Keratinocyte (primary cell): ENCODE results near the gene SLC15A3. TPM values are rescaled to one million over a fixed set of nuclear protein-coding genes. Genes with fewer than 3 reads are reported as not detected.

Experiments
- DNase-seq: peaks from one replicate; pipeline ENCODE4 v3.0.0-alpha.2; 2011; ENCODE audit warnings: low read depth, missing footprints, low spot score
- FAIRE-seq: peaks from 2 replicates; lab custom pipeline; 2011; peaks lifted over from hg19 to GRCh38; lab: Jason Lieb, UNC
- H2AFZ ChIP-seq: 2 replicates; pipeline ENCODE4 v1.6.0; 2012; ENCODE audit warnings: low read length, control low read depth, inconsistent platforms; ENCODE audit not compliant: control insufficient read depth
- H3K27ac ChIP-seq: 2 replicates; pipeline ENCODE4 v1.5.1; 2011; ENCODE audit warnings: low read length; ENCODE audit not compliant: control insufficient read depth, insufficient read depth
- H3K27me3 ChIP-seq: 3 replicates; pipeline ENCODE4 v1.6.0; 2011; ENCODE audit warnings: low read length; ENCODE audit not compliant: control insufficient read depth, insufficient read depth; ENCODE audit errors: extremely low read depth
- H3K36me3 ChIP-seq, 2 experiments: 2 replicates in 1 of 2; 3 replicates in 1 of 2; pipeline ENCODE4 v1.5.1; 2011; ENCODE audit warnings: low read length in 2 of 2, mild to moderate bottlenecking in 1 of 2; ENCODE audit not compliant: control insufficient read depth in 2 of 2, insufficient read depth in 2 of 2; ENCODE audit errors: extremely low read depth in 1 of 2
- H3K4me1 ChIP-seq: 3 replicates; pipeline ENCODE4 v1.5.1; 2011; ENCODE audit warnings: low read length; ENCODE audit not compliant: control insufficient read depth, insufficient read depth; ENCODE audit errors: extremely low read depth
- H3K4me2 ChIP-seq: 3 replicates; pipeline ENCODE4 v1.6.0; 2011; ENCODE audit warnings: low read depth, low read length; ENCODE audit not compliant: control insufficient read depth, insufficient read depth; ENCODE audit errors: extremely low read depth
- H3K4me3 ChIP-seq, 3 experiments: fragments of 200-600 bp in 1 of 3; sonication (generic) in 1 of 3; 2 replicates in 2 of 3; 3 replicates in 1 of 3; pipeline ENCODE4 v1.5.1; 2011 to 2016; ENCODE audit warnings: low read length in 3 of 3, mild to moderate bottlenecking in 3 of 3, control low read depth in 2 of 3, inconsistent platforms in 1 of 3, low read depth in 1 of 3, mixed read lengths in 1 of 3, mixed run types in 1 of 3, moderate library complexity in 1 of 3; ENCODE audit not compliant: control insufficient read depth in 2 of 3, insufficient read depth in 2 of 3; ENCODE audit errors: extremely low read depth in 1 of 3
- H3K79me2 ChIP-seq: 2 replicates; pipeline ENCODE4 v1.6.0; 2012; ENCODE audit warnings: low read length; ENCODE audit not compliant: control insufficient read depth, insufficient read depth
- H3K9ac ChIP-seq: 3 replicates; pipeline ENCODE4 v1.6.0; 2011; ENCODE audit warnings: low read length; ENCODE audit not compliant: control insufficient read depth, insufficient read depth; ENCODE audit errors: extremely low read depth
- H3K9me1 ChIP-seq: 3 replicates; pipeline ENCODE4 v1.6.0; 2011; ENCODE audit warnings: low read length; ENCODE audit not compliant: control insufficient read depth, insufficient read depth; ENCODE audit errors: extremely low read depth
- H3K9me3 ChIP-seq: 2 replicates; pipeline ENCODE4 v1.5.1; 2012; ENCODE audit warnings: low read depth, low read length; ENCODE audit not compliant: control insufficient read depth
- H4K20me1 ChIP-seq: 3 replicates; pipeline ENCODE4 v1.6.0; 2011; ENCODE audit warnings: low read length; ENCODE audit not compliant: control insufficient read depth, insufficient read depth; ENCODE audit errors: extremely low read depth
- EZH2 ChIP-seq: IDR thresholded peaks from one replicate; pipeline ENCODE4 v1.6.1; 2012; ENCODE audit warnings: inconsistent platforms, mild to moderate bottlenecking, low read length, moderate library complexity
- dilution Hi-C: fragments of 300-500 bp; cut with MboI; formaldehyde crosslinking; loops from one replicate; pipeline ENCODE4 v1.7.0; 2020; ENCODE audit warnings: low sequenced_read_pairs; ENCODE audit not compliant: extremely low pct_ligation_motif_present
- polyA plus RNA-seq, 5 experiments: library from polyadenylated mRNA; depleted of rRNA in 3 of 5; stranded (reverse) in 3 of 5; stranded (forward) in 1 of 5; unstranded in 1 of 5; fragments of >200 nt; gene quantifications; 1 replicate in 1 of 5; 2 replicates in 3 of 5; 3 replicates in 1 of 5; pipeline versions ENCODE4 v1.2.1 to v1.2.3, GENCODE V29; 2011 to 2012; ENCODE audit warnings: missing spikeins in 2 of 5, low read depth in 1 of 5, low replicate concordance in 1 of 5
- TF ChIP-seq, protein P1 (sequence below), 3 experiments: IDR thresholded peaks in 1 of 3; conservative IDR thresholded peaks in 1 of 3; optimal IDR thresholded peaks in 1 of 3; 2 replicates in 2 of 3; 3 replicates in 1 of 3; pipeline versions ENCODE3 to v1.5.1; 2011; ENCODE audit warnings: low read length in 3 of 3, mild to moderate bottlenecking in 3 of 3, moderate library complexity in 2 of 3, control low read depth in 1 of 3, inconsistent platforms in 1 of 3; ENCODE audit not compliant: insufficient read depth in 2 of 3; ENCODE audit errors: extremely low read depth in 1 of 3

The SLC15A3 gene
- polyA plus RNA-seq, 1 donor (not counting 4 experiments of a cell fraction or from before 2014, with no cell fraction given): 1.0 TPM

DNA sequence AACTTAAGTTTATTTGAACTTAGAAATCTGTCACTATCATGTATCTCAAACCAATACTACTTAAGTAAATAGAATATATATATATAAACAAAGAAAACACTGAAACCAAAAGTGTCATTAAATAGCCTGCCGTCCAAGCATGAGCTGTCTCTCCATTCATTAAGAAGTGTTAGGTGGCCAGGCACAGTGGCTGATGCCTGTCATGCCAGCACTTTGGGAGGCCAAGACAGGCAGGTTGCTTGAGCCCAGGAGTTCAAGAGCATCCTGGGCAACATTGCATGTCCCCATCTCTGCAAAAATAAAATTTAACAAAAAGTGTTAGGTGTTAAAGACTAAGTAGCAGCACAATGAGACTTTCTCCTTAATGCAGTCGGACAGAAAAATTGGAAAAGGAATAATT is 33.5 kb upstream of the SLC15A3 start:
- Histone ChIP-seq H3K4me2 (no peak overlapping the region), H3K27ac (no peak overlapping the region), H3K4me3 (no peak overlapping the region), H3K4me1 (peaks cover 14% of the 10 kb centered on the region), H3K79me2 (no peaks in the 10 kb centered on the region), H3K27me3 (peaks cover 8% of the 10 kb centered on the region), H2AFZ (no peak overlapping the region), H3K36me3 (no peaks in the 10 kb centered on the region), H3K9me1 (no peaks in the 10 kb centered on the region), H4K20me1 (no peaks in the 10 kb centered on the region), H3K9ac (no peak overlapping the region), H3K9me3 (no peaks in the 10 kb centered on the region)
- TF ChIP-seq, protein P1, sequence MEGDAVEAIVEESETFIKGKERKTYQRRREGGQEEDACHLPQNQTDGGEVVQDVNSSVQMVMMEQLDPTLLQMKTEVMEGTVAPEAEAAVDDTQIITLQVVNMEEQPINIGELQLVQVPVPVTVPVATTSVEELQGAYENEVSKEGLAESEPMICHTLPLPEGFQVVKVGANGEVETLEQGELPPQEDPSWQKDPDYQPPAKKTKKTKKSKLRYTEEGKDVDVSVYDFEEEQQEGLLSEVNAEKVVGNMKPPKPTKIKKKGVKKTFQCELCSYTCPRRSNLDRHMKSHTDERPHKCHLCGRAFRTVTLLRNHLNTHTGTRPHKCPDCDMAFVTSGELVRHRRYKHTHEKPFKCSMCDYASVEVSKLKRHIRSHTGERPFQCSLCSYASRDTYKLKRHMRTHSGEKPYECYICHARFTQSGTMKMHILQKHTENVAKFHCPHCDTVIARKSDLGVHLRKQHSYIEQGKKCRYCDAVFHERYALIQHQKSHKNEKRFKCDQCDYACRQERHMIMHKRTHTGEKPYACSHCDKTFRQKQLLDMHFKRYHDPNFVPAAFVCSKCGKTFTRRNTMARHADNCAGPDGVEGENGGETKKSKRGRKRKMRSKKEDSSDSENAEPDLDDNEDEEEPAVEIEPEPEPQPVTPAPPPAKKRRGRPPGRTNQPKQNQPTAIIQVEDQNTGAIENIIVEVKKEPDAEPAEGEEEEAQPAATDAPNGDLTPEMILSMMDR (optimal IDR thresholded peaks at IDR 0.05 in 1 of 3, IDR thresholded peaks at IDR 0.05 in 1 of 3, conservative IDR thresholded peaks at IDR 0.05 in 1 of 3; ENCODE audit: extremely low read depth in 1 of 3, insufficient read depth in 2 of 3, low read length in 3 of 3): no peak
- no peak for TF ChIP-seq EZH2
- DNase-seq (no peak), FAIRE-seq (no peak)
- dilution Hi-C loops: no loop called here

DNA sequence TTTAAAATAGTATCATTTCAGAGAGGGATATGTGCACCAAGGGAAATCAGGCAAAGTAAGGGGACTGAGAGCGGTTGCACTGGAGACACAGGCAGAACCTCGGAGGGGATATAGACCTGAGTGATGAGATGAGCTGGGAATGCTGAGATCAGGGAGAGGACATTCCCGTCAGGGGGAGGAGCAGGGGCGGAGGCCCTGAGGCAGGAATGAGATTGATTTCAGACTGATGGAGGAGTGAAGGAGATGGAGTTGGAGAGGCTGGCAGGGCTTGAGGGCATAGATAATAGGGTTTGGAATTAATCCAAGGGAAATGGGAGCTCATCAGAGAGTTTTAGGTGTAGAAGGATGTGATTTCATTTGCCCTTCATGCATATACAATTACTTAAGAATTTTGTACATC is 32.7 kb upstream of the SLC15A3 start:
- Histone ChIP-seq H3K4me2 (no peak overlapping the region), H3K36me3 (no peaks in the 10 kb centered on the region), H3K4me3 (no peak overlapping the region), H3K27me3 (peaks cover 8% of the 10 kb centered on the region), H3K9ac (no peak overlapping the region), H3K27ac (no peak overlapping the region), H4K20me1 (no peaks in the 10 kb centered on the region), H2AFZ (no peak overlapping the region), H3K9me1 (no peaks in the 10 kb centered on the region), H3K9me3 (no peaks in the 10 kb centered on the region), H3K4me1 (peaks cover 14% of the 10 kb centered on the region), H3K79me2 (no peaks in the 10 kb centered on the region)
- TF ChIP-seq, protein P1 (optimal IDR thresholded peaks at IDR 0.05 in 1 of 3, IDR thresholded peaks at IDR 0.05 in 1 of 3, conservative IDR thresholded peaks at IDR 0.05 in 1 of 3; ENCODE audit: extremely low read depth in 1 of 3, insufficient read depth in 2 of 3, low read length in 3 of 3): no peak
- no peak for TF ChIP-seq EZH2
- DNase-seq (no peak), FAIRE-seq (no peak)
- dilution Hi-C loops: no loop called here
